ENCODE data around the gene CADM3. TPM values are rescaled to one million over a fixed set of nuclear protein-coding genes. Genes with fewer than 3 reads are reported as not detected.
A peak's percentile ranks its signal among the peaks of the same experiment; 100 is the strongest.

CADM3 gene
- total and polyA plus RNA-seq, 2 of the 8 experiments (the other 6 are each of a cell fraction or from before 2014, with no cell fraction given) = 8.3 to 8.5 TPM

- Histone ChIP-seq H3K79me1 (ENCODE audit: low read depth, low read length) (0 out of 2 replicates have a peak, but pooled peaks cover 3% of the 10 kb centered on the region), H2BK20ac (ENCODE audit: low read length) (no peak overlapping the region), H4K8ac (ENCODE audit: extremely low read depth, insufficient read depth, low read length) (no peak overlapping the region), H3K56ac (replicated peaks; ENCODE audit: insufficient read length, low read depth, low read length) (no peak overlapping the region), H3K79me2 (ENCODE audit: control insufficient read depth in 1 of 2, insufficient read depth in 2 of 2, low read length in 2 of 2) (peaks cover 0 to 14% of the 10 kb centered on the region in 2 experiments; a peak in 2 of 4 replicates), H3K18ac (ENCODE audit: extremely low read depth, low read length) (no peak overlapping the region), H3K4me2 (ENCODE audit: insufficient read depth in 1 of 2, low read depth in 2 of 2, low read length in 2 of 2) (no peak overlapping the region), H3K4me3 (ENCODE audit: extremely low read depth in 1 of 4, insufficient read depth in 2 of 4, low read depth in 3 of 4, low read length in 4 of 4) (no peak overlapping the region), H2BK12ac (ENCODE audit: low read depth, low read length) (no peak overlapping the region), H3K23me2 (ENCODE audit: low read depth, low read length) (no peaks in the 10 kb centered on the region; the same call in 1 of the 2 replicates), H3K4ac (replicated peaks; ENCODE audit: insufficient read length, low read depth, low read length) (no peak overlapping the region), H2BK120ac (replicated peaks; ENCODE audit: low read depth, low read length) (no peak overlapping the region), H3K9me3 (ENCODE audit: insufficient read depth in 2 of 2, low read depth in 1 of 2, low read length in 1 of 2) (no peaks in the 10 kb centered on the region), H3K27ac (ENCODE audit: low read depth, low read length) (no peak overlapping the region), H4K5ac (ENCODE audit: insufficient read length, low read depth, low read length) (no peak overlapping the region), H2BK5ac (ENCODE audit: low read depth, low read length) (0 out of 2 replicates have a peak overlapping the region, but pooled peaks have one; percentile 10), H3K14ac (ENCODE audit: insufficient read length) (no peak overlapping the region), H4K20me1 (replicated peaks in 1 of 2; ENCODE audit: control insufficient read depth in 1 of 2, insufficient read depth in 2 of 2, low read length in 2 of 2) (peaks cover 6 to 11% of the 10 kb centered on the region in 2 experiments), H2AK5ac (ENCODE audit: low read depth, low read length) (no peak overlapping the region), H3K4me1 (replicated peaks in 1 of 4; ENCODE audit: control insufficient read depth in 3 of 4, insufficient read depth in 4 of 4, low read length in 3 of 4) (peaks cover 0 to 5% (median 2%) of the 10 kb centered on the region in 4 experiments; a peak in 2 of 7 replicates), H3K9ac (replicated peaks in 1 of 4; ENCODE audit: extremely low read depth in 1 of 4, low read depth in 3 of 4, low read length in 3 of 4) (no peak overlapping the region), H2AFZ (ENCODE audit: low read length) (no peak overlapping the region), H3K36me3 (ENCODE audit: control insufficient read depth in 2 of 4, insufficient read depth in 4 of 4, low read length in 3 of 4) (no peaks in the 10 kb centered on the region), H4K91ac (replicated peaks; ENCODE audit: insufficient read length, low read length) (no peak overlapping the region), H2BK15ac (ENCODE audit: low read length) (no peak overlapping the region), H3K27me3 (replicated peaks in 1 of 4; ENCODE audit: control insufficient read depth in 3 of 4, extremely low read depth in 1 of 4, insufficient read depth in 3 of 4, low read length in 3 of 4) (no peaks in the 10 kb centered on the region), H3K23ac (ENCODE audit: insufficient read length) (no peak overlapping the region)
- TF ChIP-seq RAD21 (IDR thresholded peaks at IDR 0.05 in 1 of 2, conservative IDR thresholded peaks at IDR 0.05 in 1 of 2; ENCODE audit: low read depth in 2 of 2, low read length in 2 of 2) (0 out of 4 replicates have a peak, but pooled peaks of 1 of the 2 experiments have one; percentile 2), MAX (IDR thresholded peaks at IDR 0.05) (no peak), CTCF (IDR thresholded peaks at IDR 0.05; ENCODE audit: control extremely low read depth in 1 of 3, insufficient read depth in 1 of 3, low read depth in 1 of 3, low read length in 3 of 3) (0 out of 4 replicates have a peak, but pooled peaks of 1 of the 3 experiments have one; percentile 15)
- ChIA-PET CTCF (ENCODE audit: partially characterized antibody) (interaction anchor here (0.6 to 10.3 kb wide), 9 partner anchors 16 to 599 kb away, joined by 3 to 126 read pairs (median 3); partner anchors contain the start of gene DUSP23), POLR2A (ENCODE audit: partially characterized antibody) (no interaction called here)
- 62% methylated on average over 4 of the region's 4 CpGs; no CpG with 5 or more reads in 1 of the 2 experiments for WGBS, 2 experiments (ENCODE audit: extremely low coverage in 1 of 2, insufficient coverage in 1 of 2, insufficient read length in 1 of 2, insufficient replicate concordance in 2 of 2, low coverage in 1 of 2, low lambda C conversion rate in 2 of 2, missing lambda C conversion rate in 1 of 2)
- DNase-seq (ENCODE audit: low read depth in 1 of 2, low spot score in 2 of 2) (no peak), FAIRE-seq (peak; percentile 45)
Observed at GRCh38 chr1:159181328-159182024, 10.1 kb downstream of the CADM3 start.

All from H1 (cell line).